OCI-LY3 (cell line): ENCODE measurements around the gene RAB26.

Experiments used
- H2AFZ ChIP-seq: fragments of 200-600, 300-600 bp; shearing (Covaris generic); 2 replicates; pipeline ENCODE4 v1.6.0; 2014; ENCODE audit warnings: antibody characterized with exemption, low read depth, low read length
- H3K27ac ChIP-seq: fragments of 200-600, 300-600 bp; sonication (generic); 2 replicates; pipeline ENCODE4 v1.5.1; 2014; ENCODE audit warnings: mild to moderate bottlenecking, low read length, moderate library complexity, mixed read lengths
- H3K27me3 ChIP-seq: fragments of 200-600, 300-600 bp; sonication (generic); 2 replicates; pipeline ENCODE4 v1.6.1; 2014; ENCODE audit warnings: low read depth, low read length, mixed read lengths
- H3K36me3 ChIP-seq: fragments of 200-600, 300-600 bp; sonication (generic); replicated peaks from 2 replicates; pipeline ENCODE3; 2014; ENCODE audit warnings: low read depth, low read length, mixed read lengths
- H3K4me1 ChIP-seq: fragments of 300-600, 200-600 bp; sonication (generic); 2 replicates; pipeline ENCODE4 v1.6.1; 2014; ENCODE audit warnings: low read length, mixed read lengths
- H3K4me2 ChIP-seq: fragments of 200-600, 300-600 bp; sonication (generic); 2 replicates; pipeline ENCODE4 v1.6.1; 2014; ENCODE audit warnings: low read length, mixed read lengths
- H3K4me3 ChIP-seq: fragments of 300-600, 200-600 bp; sonication (generic); 2 replicates; pipeline ENCODE4 v1.5.1; 2014; ENCODE audit warnings: antibody characterized with exemption, mild to moderate bottlenecking, low read length, moderate library complexity
- H3K79me2 ChIP-seq: fragments of 300-600, 200-600 bp; shearing (Covaris generic); 2 replicates; pipeline ENCODE4 v1.6.1; 2014; ENCODE audit warnings: mild to moderate bottlenecking, low read length, mixed read lengths
- H3K9ac ChIP-seq: fragments of 300-600, 200-600 bp; shearing (Covaris generic); 2 replicates; pipeline ENCODE4 v1.6.0; 2014; ENCODE audit warnings: mild to moderate bottlenecking, low read length, moderate library complexity
- H3K9me3 ChIP-seq: fragments of 200-600, 300-600 bp; shearing (Covaris generic); 2 replicates; pipeline ENCODE4 v1.6.1; 2014; ENCODE audit warnings: low read length, mixed read lengths; ENCODE audit not compliant: insufficient read depth
- H4K20me1 ChIP-seq: fragments of 200-600, 300-600 bp; sonication (generic); 2 replicates; pipeline ENCODE4 v1.6.1; 2016; ENCODE audit warnings: low read length, mixed read lengths; ENCODE audit not compliant: insufficient read depth
- CTCF ChIP-seq: fragments of 200-600, 300-600 bp; sonication (generic); IDR thresholded peaks from 2 replicates; pipeline ENCODE4 v1.5.1; 2014; ENCODE audit warnings: antibody characterized with exemption, low read length, low read depth
- EZH2phosphoT487 ChIP-seq: fragments of 200-600 bp; shearing (Covaris generic); IDR thresholded peaks from 2 replicates; pipeline ENCODE4 v1.6.1; 2018; ENCODE audit warnings: antibody characterized with exemption, mixed run types, low read depth

RAB26 gene

GRCh38 chr16:2151188-2152091, 3.0 kb downstream of the RAB26 start:
- H3K27me3 ChIP-seq = peaks cover 4% of the 10 kb centered on the region; the same call in 1 of the 2 replicates
- H3K36me3 ChIP-seq = peaks cover 37% of the 10 kb centered on the region
- H3K4me2 ChIP-seq = peak overlapping the region; percentile 99
- H3K4me3 ChIP-seq = peak overlapping the region; percentile 88; the same call in 1 of the 2 replicates
- no peaks in the 10 kb centered on the region for H3K9me3 ChIP-seq
- peak overlapping the region; percentile 99; the same call in 1 of the 2 replicates for H3K9ac ChIP-seq
- no peak for TF ChIP-seq CTCF
- H4K20me1 ChIP-seq = peaks cover 37% of the 10 kb centered on the region
- H3K79me2 ChIP-seq = peaks cover 46% of the 10 kb centered on the region
- H2AFZ ChIP-seq = no peak overlapping the region
- peaks cover 50% of the 10 kb centered on the region for H3K4me1 ChIP-seq
- H3K27ac ChIP-seq = peak overlapping the region; percentile 72

- peak overlapping the region; percentile 72 for H3K27ac ChIP-seq
- H3K9ac ChIP-seq = peak overlapping the region; percentile 99
- H3K4me3 ChIP-seq = peak overlapping the region; percentile 88
- peaks cover 37% of the 10 kb centered on the region for H3K36me3 ChIP-seq
- H3K4me2 ChIP-seq = peak overlapping the region; percentile 99
- H4K20me1 ChIP-seq = peaks cover 48% of the 10 kb centered on the region
- peaks cover 60% of the 10 kb centered on the region for H3K79me2 ChIP-seq
- TF ChIP-seq EZH2phosphoT487 = no peak
- peak; percentile 23 for TF ChIP-seq CTCF
- no peaks in the 10 kb centered on the region for H3K9me3 ChIP-seq
- no peak overlapping the region for H2AFZ ChIP-seq
- peaks cover 4% of the 10 kb centered on the region; the same call in 1 of the 2 replicates for H3K27me3 ChIP-seq
- peaks cover 57% of the 10 kb centered on the region for H3K4me1 ChIP-seq
These were observed 4.5 kb downstream of the RAB26 start for GRCh38 chr16:2152695-2153506.

- Histone ChIP-seq H3K79me2 (peaks cover 78% of the 10 kb centered on the region), H3K27me3 (no peaks in the 10 kb centered on the region), H3K4me3 (peak overlapping the region; percentile 88), H3K9ac (peak overlapping the region; percentile 99), H3K36me3 (peaks cover 37% of the 10 kb centered on the region), H3K4me1 (peaks cover 60% of the 10 kb centered on the region), H3K27ac (peak overlapping the region; percentile 72), H3K4me2 (peak overlapping the region; percentile 99), H2AFZ (no peak overlapping the region), H4K20me1 (peaks cover 60% of the 10 kb centered on the region), H3K9me3 (no peaks in the 10 kb centered on the region)
- TF ChIP-seq EZH2phosphoT487 = no peak
- TF ChIP-seq CTCF = no peak
These were observed 6.2 kb downstream of the RAB26 start for GRCh38 chr16:2154533-2155090.
